ENCODE data around the gene RPLP2.

Gene RPLP2

GRCh38 chr11:843086-843734 is 33.4 kb downstream of the RPLP2 start:
- Histone ChIP-seq H3K4me2 (ENCODE audit: low read length) (peak overlapping the region; percentile 90), H3K79me2 (ENCODE audit: control insufficient read depth, low read length) (peaks cover 25% of the 10 kb centered on the region), H3K9me2 (replicated peaks; ENCODE audit: control insufficient read depth, low read length) (no peaks in the 10 kb centered on the region), H3K9me3 (ENCODE audit: control insufficient read depth, insufficient read depth, low read length) (no peaks in the 10 kb centered on the region), H3F3A (ENCODE audit: control insufficient read depth, insufficient read depth) (no peaks in the 10 kb centered on the region), H3K36me3 (ENCODE audit: control insufficient read depth, low read length) (peaks cover 34% of the 10 kb centered on the region), H3K4me3 (ENCODE audit: low read length) (peak overlapping the region; percentile 92), H4K20me1 (ENCODE audit: control insufficient read depth, insufficient read depth, low read depth, low read length) (peaks cover 14% of the 10 kb centered on the region), H3K27me3 (ENCODE audit: control insufficient read depth, low read length) (peaks cover 14% of the 10 kb centered on the region), H3K27ac (ENCODE audit: low read depth, low read length) (no peak overlapping the region), H3K4me1 (ENCODE audit: control insufficient read depth, low read length) (peaks cover 30% of the 10 kb centered on the region)
- no peak for TF ChIP-seq EZH2phosphoT487 (IDR thresholded peaks at IDR 0.05; ENCODE audit: borderline replicate concordance, low read length)
- no peak for TF ChIP-seq CTCF (IDR thresholded peaks at IDR 0.05; ENCODE audit: low read depth, low read length, poor library complexity, severe bottlenecking)

GRCh38 chr11:843818-844692 is 34.3 kb downstream of the RPLP2 start:
- TF ChIP-seq EZH2phosphoT487 (IDR thresholded peaks at IDR 0.05; ENCODE audit: borderline replicate concordance, low read length) = no peak
- no peak for TF ChIP-seq CTCF (IDR thresholded peaks at IDR 0.05; ENCODE audit: low read depth, low read length, poor library complexity, severe bottlenecking)
- Histone ChIP-seq H4K20me1 (ENCODE audit: control insufficient read depth, insufficient read depth, low read depth, low read length) (peaks cover 14% of the 10 kb centered on the region), H3F3A (ENCODE audit: control insufficient read depth, insufficient read depth) (no peaks in the 10 kb centered on the region), H3K79me2 (ENCODE audit: control insufficient read depth, low read length) (peaks cover 25% of the 10 kb centered on the region), H3K27me3 (ENCODE audit: control insufficient read depth, low read length) (peaks cover 22% of the 10 kb centered on the region), H3K4me1 (ENCODE audit: control insufficient read depth, low read length) (peaks cover 38% of the 10 kb centered on the region), H3K9me3 (ENCODE audit: control insufficient read depth, insufficient read depth, low read length) (no peaks in the 10 kb centered on the region), H3K4me3 (ENCODE audit: low read length) (peak overlapping the region; percentile 92), H3K27ac (ENCODE audit: low read depth, low read length) (no peak overlapping the region), H3K9me2 (replicated peaks; ENCODE audit: control insufficient read depth, low read length) (no peaks in the 10 kb centered on the region), H3K4me2 (ENCODE audit: low read length) (peak overlapping the region; percentile 90), H3K36me3 (ENCODE audit: control insufficient read depth, low read length) (peaks cover 26% of the 10 kb centered on the region)

GRCh38 chr11:844693-845644 is 35.2 kb downstream of the RPLP2 start:
- Histone ChIP-seq H3K27ac (ENCODE audit: low read depth, low read length) (no peak overlapping the region), H3K27me3 (ENCODE audit: control insufficient read depth, low read length) (peaks cover 26% of the 10 kb centered on the region), H4K20me1 (ENCODE audit: control insufficient read depth, insufficient read depth, low read depth, low read length) (peaks cover 14% of the 10 kb centered on the region), H3K36me3 (ENCODE audit: control insufficient read depth, low read length) (peaks cover 17% of the 10 kb centered on the region), H3K79me2 (ENCODE audit: control insufficient read depth, low read length) (peaks cover 24% of the 10 kb centered on the region), H3F3A (ENCODE audit: control insufficient read depth, insufficient read depth) (no peaks in the 10 kb centered on the region), H3K9me3 (ENCODE audit: control insufficient read depth, insufficient read depth, low read length) (no peaks in the 10 kb centered on the region), H3K4me1 (ENCODE audit: control insufficient read depth, low read length) (peaks cover 42% of the 10 kb centered on the region), H3K9me2 (replicated peaks; ENCODE audit: control insufficient read depth, low read length) (no peaks in the 10 kb centered on the region), H3K4me3 (ENCODE audit: low read length) (no peak overlapping the region), H3K4me2 (ENCODE audit: low read length) (peak overlapping the region; percentile 90; the same call in 1 of the 2 replicates)
- TF ChIP-seq EZH2phosphoT487 (IDR thresholded peaks at IDR 0.05; ENCODE audit: borderline replicate concordance, low read length) = no peak

Measured in DOHH2 (cell line).